ENCODE results near the gene TMED7. TPM values are rescaled to one million over a fixed set of nuclear protein-coding genes. Genes with fewer than 3 reads are reported as not detected.

Gene TMED7
- total and polyA plus RNA-seq, 2 of the 8 experiments (the other 6 are each of a cell fraction or from before 2014, with no cell fraction given), result 43.8 to 75.2 TPM

DNA sequence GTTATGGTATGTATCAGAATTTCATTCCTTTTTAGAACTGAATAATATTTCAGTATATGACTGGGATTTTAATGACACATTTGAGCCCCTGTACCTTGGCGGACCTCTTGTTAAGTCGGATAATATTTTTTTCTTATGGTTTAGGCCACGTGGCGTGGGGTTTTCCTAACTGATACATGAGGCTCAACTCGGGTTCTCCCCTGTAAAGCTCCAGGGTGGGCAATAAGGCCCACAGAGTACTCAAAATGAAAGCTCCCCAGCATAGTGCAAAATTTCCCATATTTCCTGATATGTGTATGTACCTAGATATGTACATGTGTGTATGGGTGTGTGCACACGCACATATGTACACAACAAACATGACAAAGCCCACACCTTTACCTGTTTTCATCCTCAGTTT, 48.1 kb downstream of the TMED7 start:
- H2BK20ac ChIP-seq (ENCODE audit: low read length), result no peak overlapping the region
- H2AK5ac ChIP-seq (ENCODE audit: low read depth, low read length), result no peak overlapping the region
- H3K4ac ChIP-seq (replicated peaks; ENCODE audit: insufficient read length, low read depth, low read length), result no peak overlapping the region
- CTCF ChIA-PET (ENCODE audit: partially characterized antibody), result interaction anchor here (0.7 to 9.4 kb wide), 6 partner anchors 10 to 268 kb away, joined by 3 to 138 read pairs (median 4); no protein-coding TSS in a partner anchor
- H3K27ac ChIP-seq (ENCODE audit: low read depth, low read length), result no peak overlapping the region
- no peak overlapping the region for H3K4me2 ChIP-seq (ENCODE audit: insufficient read depth in 1 of 2, low read depth in 2 of 2, low read length in 2 of 2)
- no peak overlapping the region for H3K18ac ChIP-seq (ENCODE audit: extremely low read depth, low read length)
- H3K9me3 ChIP-seq (ENCODE audit: insufficient read depth in 2 of 2, low read depth in 1 of 2, low read length in 1 of 2), result no peaks in the 10 kb centered on the region
- H3K4me1 ChIP-seq (replicated peaks in 1 of 4; ENCODE audit: control insufficient read depth in 3 of 4, insufficient read depth in 4 of 4, low read length in 3 of 4), result no peaks in the 10 kb centered on the region
- H3K79me1 ChIP-seq (ENCODE audit: low read depth, low read length), result no peaks in the 10 kb centered on the region
- POLR2A ChIA-PET (ENCODE audit: partially characterized antibody), result no interaction called here
- DNase-seq (ENCODE audit: low read depth in 1 of 2, low spot score in 2 of 2) (no peak), FAIRE-seq (no peak)
- H3K9ac ChIP-seq (replicated peaks in 1 of 4; ENCODE audit: extremely low read depth in 1 of 4, low read depth in 3 of 4, low read length in 3 of 4), result no peak overlapping the region
- H2BK15ac ChIP-seq (ENCODE audit: low read length), result no peak overlapping the region
- no peaks in the 10 kb centered on the region for H3K36me3 ChIP-seq (ENCODE audit: control insufficient read depth in 2 of 4, insufficient read depth in 4 of 4, low read length in 3 of 4)
- H3K14ac ChIP-seq (ENCODE audit: insufficient read length), result no peak overlapping the region
- H3K56ac ChIP-seq (replicated peaks; ENCODE audit: insufficient read length, low read depth, low read length), result no peak overlapping the region
- H2BK12ac ChIP-seq (ENCODE audit: low read depth, low read length), result no peak overlapping the region
- H4K8ac ChIP-seq (ENCODE audit: extremely low read depth, insufficient read depth, low read length), result no peak overlapping the region
- H2BK120ac ChIP-seq (replicated peaks; ENCODE audit: low read depth, low read length), result no peak overlapping the region
- no peaks in the 10 kb centered on the region for H3K27me3 ChIP-seq (replicated peaks in 1 of 4; ENCODE audit: control insufficient read depth in 3 of 4, extremely low read depth in 1 of 4, insufficient read depth in 3 of 4, low read length in 3 of 4)
- H3K23me2 ChIP-seq (ENCODE audit: low read depth, low read length), result no peaks in the 10 kb centered on the region
- H4K91ac ChIP-seq (replicated peaks; ENCODE audit: insufficient read length, low read length), result no peak overlapping the region
- H4K5ac ChIP-seq (ENCODE audit: insufficient read length, low read depth, low read length), result no peak overlapping the region
- H3K79me2 ChIP-seq (ENCODE audit: control insufficient read depth in 1 of 2, insufficient read depth in 2 of 2, low read length in 2 of 2), result no peaks in the 10 kb centered on the region
- H4K20me1 ChIP-seq (replicated peaks in 1 of 2; ENCODE audit: control insufficient read depth in 1 of 2, insufficient read depth in 2 of 2, low read length in 2 of 2), result no peaks in the 10 kb centered on the region
- WGBS, 2 experiments (ENCODE audit: extremely low coverage in 1 of 2, insufficient coverage in 1 of 2, insufficient read length in 1 of 2, insufficient replicate concordance in 2 of 2, low coverage in 1 of 2, low lambda C conversion rate in 2 of 2, missing lambda C conversion rate in 1 of 2), result 88% methylated on average over 6 of the region's 6 CpGs; no CpG with 5 or more reads in 1 of the 2 experiments
- no peak overlapping the region for H2BK5ac ChIP-seq (ENCODE audit: low read depth, low read length)
- H3K4me3 ChIP-seq (ENCODE audit: extremely low read depth in 1 of 4, insufficient read depth in 2 of 4, low read depth in 3 of 4, low read length in 4 of 4), result no peak overlapping the region
- no peak overlapping the region for H3K23ac ChIP-seq (ENCODE audit: insufficient read length)
- no peak overlapping the region for H2AFZ ChIP-seq (ENCODE audit: low read length)
- TF ChIP-seq POU5F1 (IDR thresholded peaks at IDR 0.05; ENCODE audit: low read depth, low read length) (no peak), BRCA1 (IDR thresholded peaks at IDR 0.05; ENCODE audit: low read depth, low read length) (no peak), TCF12 (IDR thresholded peaks at IDR 0.05; ENCODE audit: low read depth, low read length) (no peak), GABPA (IDR thresholded peaks at IDR 0.05; ENCODE audit: borderline replicate concordance, insufficient read depth, low read length) (no peak), KDM4A (IDR thresholded peaks at IDR 0.05; ENCODE audit: low read depth, low read length, severe bottlenecking) (no peak), SP4 (IDR thresholded peaks at IDR 0.05; ENCODE audit: low read length) (no peak), MAFK (IDR thresholded peaks at IDR 0.05; ENCODE audit: low read depth, low read length) (no peak)
- TF ChIP-seq, protein P1, sequence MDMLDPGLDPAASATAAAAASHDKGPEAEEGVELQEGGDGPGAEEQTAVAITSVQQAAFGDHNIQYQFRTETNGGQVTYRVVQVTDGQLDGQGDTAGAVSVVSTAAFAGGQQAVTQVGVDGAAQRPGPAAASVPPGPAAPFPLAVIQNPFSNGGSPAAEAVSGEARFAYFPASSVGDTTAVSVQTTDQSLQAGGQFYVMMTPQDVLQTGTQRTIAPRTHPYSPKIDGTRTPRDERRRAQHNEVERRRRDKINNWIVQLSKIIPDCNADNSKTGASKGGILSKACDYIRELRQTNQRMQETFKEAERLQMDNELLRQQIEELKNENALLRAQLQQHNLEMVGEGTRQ (IDR thresholded peaks at IDR 0.05; ENCODE audit: low read length), result no peak
